PC-3 (cell line): ENCODE data around the gene DGKD.

Experiments
- EZH2 ChIP-seq: fragments of 300-600 bp; sonication (generic); IDR thresholded peaks from one replicate; pipeline ENCODE4 v1.6.1; 2017; ENCODE audit warnings: antibody characterized with exemption, mild to moderate bottlenecking, low read length; ENCODE audit not compliant: unreplicated experiment
- TF ChIP-seq, protein P1 (sequence below): fragments of 300-600 bp; sonication (generic); conservative IDR thresholded peaks from 2 replicates; pipeline ENCODE4 v1.5.1; 2017; ENCODE audit warnings: antibody characterized with exemption, low read depth, mild to moderate bottlenecking, low read length

DNA sequence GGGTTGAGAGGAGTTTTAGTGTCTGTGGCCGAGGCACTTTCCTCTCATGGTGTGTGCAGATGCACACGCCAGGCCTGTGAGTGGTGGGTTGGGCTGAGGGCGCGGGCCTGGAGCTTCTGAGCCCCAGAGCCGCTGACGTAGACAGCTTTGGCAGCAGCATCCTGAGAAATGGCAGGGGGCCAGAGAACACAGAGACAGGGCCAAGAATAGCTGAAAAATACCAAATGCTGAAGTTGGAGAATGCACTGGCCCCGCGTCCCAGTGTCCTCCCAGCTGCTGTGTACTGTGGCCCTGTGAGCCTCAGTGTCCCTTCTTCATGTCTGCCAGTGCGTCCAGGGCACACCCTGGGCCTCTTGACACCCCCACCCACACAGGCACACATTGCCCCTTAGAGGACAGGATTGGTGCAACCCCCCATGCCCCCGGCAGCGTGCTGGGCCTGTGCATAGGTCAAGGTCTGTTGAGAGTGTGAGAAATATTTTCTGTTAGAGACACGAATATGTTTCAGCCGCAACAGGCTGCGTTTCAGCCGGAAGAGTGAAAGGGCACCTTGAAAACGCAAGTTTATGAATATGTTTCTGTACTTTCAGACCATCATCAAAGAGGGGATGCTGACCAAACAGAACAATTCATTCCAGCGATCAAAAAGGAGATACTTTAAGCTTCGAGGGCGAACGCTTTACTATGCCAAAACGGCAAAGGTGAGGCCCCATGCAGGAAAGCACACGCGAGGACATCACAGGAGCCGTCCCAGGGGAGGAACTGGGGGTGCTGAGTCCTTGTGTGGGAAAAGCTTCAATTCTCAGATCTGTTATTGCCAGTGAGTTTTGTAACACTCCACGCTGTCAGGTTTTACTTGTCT is 33.6 kb downstream of the DGKD start:
- TF ChIP-seq, protein P1, sequence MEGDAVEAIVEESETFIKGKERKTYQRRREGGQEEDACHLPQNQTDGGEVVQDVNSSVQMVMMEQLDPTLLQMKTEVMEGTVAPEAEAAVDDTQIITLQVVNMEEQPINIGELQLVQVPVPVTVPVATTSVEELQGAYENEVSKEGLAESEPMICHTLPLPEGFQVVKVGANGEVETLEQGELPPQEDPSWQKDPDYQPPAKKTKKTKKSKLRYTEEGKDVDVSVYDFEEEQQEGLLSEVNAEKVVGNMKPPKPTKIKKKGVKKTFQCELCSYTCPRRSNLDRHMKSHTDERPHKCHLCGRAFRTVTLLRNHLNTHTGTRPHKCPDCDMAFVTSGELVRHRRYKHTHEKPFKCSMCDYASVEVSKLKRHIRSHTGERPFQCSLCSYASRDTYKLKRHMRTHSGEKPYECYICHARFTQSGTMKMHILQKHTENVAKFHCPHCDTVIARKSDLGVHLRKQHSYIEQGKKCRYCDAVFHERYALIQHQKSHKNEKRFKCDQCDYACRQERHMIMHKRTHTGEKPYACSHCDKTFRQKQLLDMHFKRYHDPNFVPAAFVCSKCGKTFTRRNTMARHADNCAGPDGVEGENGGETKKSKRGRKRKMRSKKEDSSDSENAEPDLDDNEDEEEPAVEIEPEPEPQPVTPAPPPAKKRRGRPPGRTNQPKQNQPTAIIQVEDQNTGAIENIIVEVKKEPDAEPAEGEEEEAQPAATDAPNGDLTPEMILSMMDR, result no peak
- TF ChIP-seq EZH2, result no peak
